HG02642 (cell line): Measurements from ENCODE around the gene DDT.
"Not testable (repeated sequence)": the region's sequence is repeated elsewhere in the genome, so short reads cannot be mapped to it uniquely, and the experiment has no call there.

Source experiments
- ATAC-seq: cut with Tn5 transposase; IDR thresholded peaks from one replicate; pipeline ENCODE4 v1.9.1; 2021; ENCODE audit warnings: mild to moderate bottlenecking; ENCODE audit not compliant: unreplicated experiment, poor library complexity

Gene DDT

GRCh38 chr22:23974345-23974744, at the start of gene DDT:
TSS of gene DDT (minus strand) at chr22:23974441. CDS start at chr22:23974414, 27 bp downstream.
- ATAC-seq = peak; percentile 95

DNA sequence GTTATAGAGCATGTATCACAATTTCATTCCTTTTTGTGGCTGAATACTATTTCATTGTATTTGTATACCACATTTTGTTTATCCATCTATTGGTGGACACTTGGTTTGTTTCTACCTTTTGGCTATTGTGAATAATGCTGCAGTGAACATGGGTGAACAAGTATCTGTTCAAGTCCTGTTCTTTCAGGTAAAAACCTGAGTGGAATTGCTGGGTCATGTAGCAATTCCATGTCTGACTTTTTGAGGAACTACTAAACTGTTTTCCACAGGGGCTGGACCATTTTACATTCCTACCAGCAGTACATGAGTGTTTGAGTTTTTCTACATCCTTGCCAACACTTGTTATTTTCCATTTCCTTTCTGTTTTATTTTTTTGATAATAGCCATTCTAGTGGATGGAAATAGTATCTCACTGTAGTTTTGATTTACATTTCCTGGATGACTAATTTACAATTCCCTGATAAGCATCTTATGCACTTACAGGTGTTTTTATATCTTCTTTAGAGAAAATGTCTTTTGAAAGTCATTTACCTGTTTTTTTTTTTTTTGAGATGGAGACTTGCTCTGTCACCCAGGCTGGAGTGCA, 49.1 kb upstream of the DDT start:
- ATAC-seq = no peak

GRCh38 chr22:24021304-24021703, 47.1 kb upstream of the DDT start:
- ATAC-seq = no peak

DNA sequence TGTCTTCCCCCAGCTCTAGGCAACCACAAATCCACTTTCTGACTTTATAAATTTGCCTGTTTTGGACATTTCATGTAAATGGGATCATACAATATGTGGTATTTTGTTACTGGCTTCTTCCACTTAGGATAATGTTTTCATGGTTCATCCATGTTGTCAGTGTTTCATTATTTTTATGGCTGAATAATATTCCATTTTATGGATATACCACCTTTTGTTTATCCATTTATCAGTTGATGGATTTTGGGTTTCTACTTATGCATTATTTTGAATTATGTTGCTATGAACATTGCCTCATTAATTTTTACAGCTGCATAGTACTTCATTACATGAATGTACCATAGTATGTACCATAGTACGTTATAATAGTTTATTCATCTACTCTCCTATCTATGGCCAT, 41.9 kb upstream of the DDT start:
- no peak for ATAC-seq

DNA sequence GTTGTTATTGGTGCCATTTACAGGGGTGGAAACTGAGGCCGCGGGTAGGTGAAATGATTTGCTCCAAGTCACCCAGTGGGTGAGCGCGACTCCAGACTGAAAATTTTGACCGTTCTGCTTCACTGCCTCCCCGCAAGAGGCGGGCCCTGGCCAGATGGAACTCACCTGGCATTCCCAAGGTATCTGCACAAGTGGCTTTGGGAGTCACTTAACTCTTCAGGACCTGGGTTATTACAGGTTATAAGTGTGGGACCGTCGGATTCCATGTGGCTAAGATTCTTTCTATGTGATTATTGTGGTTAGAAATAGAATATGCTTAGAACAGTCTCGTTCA, 37.5 kb upstream of the DDT start:
- ATAC-seq = no peak

DNA sequence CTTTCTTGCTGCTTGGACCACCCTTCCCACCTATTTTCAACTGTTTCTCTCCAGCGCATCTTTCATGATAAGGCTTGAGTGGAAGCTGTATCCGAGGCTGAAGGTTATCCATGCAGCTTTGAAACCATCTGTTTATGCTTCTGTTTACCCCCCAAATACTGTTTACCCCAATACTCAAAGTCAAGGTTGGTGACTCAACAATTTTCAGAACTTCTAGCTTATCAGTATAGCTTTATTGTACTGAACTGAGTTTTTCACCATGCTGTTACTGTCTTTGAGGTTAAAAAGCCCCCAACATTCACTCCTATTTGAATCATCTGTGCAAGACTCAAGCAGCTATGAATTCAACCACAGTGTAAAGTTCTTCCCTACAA, 35.8 kb upstream of the DDT start:
- no peak for ATAC-seq

DNA sequence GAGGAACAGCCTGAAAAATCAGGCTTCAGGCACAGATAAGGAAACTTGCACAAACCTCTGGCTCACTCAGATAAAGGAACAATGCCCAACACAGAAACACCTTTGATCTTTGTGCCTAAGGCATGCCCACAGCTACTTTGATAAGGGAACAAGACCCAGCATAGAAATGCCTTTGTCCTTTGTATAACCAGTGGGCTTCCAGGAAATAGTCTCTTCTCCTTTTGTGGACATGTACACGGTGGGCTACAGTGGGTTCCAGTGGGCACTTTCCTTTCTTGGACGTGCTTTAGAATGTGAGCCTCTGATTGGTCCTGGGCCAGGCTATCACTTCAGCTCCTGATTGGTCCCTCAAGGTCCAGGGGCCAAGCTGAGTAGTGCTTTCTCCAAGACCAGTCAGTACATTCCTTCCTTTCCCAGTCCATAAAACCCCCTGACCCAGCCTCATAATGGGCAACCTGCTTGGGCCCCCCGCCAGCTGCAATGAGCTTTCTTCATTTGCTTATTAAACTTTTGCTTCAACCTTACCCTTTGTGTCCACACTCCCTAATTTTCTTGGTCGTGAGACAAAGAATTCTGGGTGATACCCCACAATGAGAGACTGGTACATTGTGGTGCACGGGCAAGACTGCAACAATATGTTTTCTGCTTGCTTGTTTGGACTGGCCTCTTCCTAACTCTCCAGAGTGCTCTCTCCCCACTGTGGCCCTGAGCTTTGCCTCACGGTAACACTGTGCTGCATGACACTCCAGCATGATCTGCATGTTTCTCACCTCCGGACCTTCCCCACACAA, 35.2 kb upstream of the DDT start:
- no peak for ATAC-seq

GRCh38 chr22:24008381-24009226, 34.4 kb upstream of the DDT start:
- no peak for ATAC-seq

- no peak for ATAC-seq
Measured at GRCh38 chr22:24008022-24008283, 33.7 kb upstream of the DDT start.

GRCh38 chr22:24007253-24008021, 33.2 kb upstream of the DDT start:
- ATAC-seq = no peak

DNA sequence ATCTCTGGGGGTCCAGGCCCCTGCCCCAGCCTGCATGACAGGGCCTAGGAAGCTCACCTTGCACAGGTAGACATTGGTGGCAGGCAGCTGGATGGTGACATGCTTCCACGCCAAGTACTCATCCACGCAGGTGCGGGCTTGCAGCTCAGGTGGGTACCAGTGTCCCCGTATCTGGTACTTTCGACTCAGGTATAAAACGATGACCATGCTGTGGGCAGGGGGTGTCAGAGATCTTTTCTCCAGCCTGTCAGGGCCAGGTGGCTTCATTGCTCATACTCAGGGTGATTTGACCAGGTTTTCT, 32.6 kb upstream of the DDT start:
- ATAC-seq = no peak

- no peak for ATAC-seq
Measured at GRCh38 chr22:24006207-24006913, 32.1 kb upstream of the DDT start.

GRCh38 chr22:24005201-24005600, 31.0 kb upstream of the DDT start, which contains the start of gene GSTT4:
TSS of gene GSTT4 (minus strand) at chr22:24005453. CDS start at chr22:24005356, 97 bp downstream.
- no peak for ATAC-seq

DNA sequence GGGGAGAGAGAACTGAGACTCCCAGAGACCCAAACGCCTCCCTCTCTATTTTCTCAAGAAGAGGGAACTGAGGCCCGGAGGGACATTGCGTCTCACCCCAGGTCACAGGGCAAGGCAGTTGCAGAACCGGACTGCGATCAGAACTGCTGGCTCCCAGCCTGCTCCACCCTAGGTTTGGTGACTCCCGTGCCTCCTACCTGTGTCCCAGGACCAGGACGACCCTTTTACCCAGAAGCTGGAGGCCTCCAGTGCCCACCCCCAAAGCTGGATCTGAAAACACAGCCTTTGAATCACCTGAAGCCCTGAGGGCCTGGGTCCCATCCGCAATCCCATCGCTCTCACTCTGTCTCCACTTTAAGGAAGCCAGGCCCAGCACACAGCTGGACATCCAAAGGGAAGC, 29.6 kb upstream of the DDT start:
- ATAC-seq = no peak

DNA sequence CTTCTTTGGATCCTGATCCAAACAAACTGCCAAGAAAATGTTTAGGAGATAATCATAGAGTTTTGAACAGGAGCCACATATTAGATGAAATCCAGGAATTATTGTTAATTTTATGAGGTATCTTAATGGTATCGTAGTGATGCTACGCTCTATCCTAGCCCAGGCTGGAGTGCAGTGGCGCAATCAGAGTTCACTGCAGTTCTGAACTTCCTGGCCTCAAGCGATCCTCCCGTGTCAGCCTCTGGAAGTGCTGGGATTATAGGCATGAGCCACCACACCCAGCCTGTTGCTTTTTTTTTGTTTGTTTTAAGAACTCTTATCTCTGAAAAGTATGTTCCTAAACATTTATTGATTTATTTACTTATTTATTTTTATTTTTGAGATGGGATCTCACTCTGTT, 28.6 kb upstream of the DDT start:
- no peak for ATAC-seq

GRCh38 chr22:24002272-24002671, 28.0 kb upstream of the DDT start:
- ATAC-seq = no peak

GRCh38 chr22:24001314-24001713, 27.1 kb upstream of the DDT start:
- no peak for ATAC-seq

- ATAC-seq = not testable (repeated sequence)
Measured at GRCh38 chr22:23999779-24000178, 25.5 kb upstream of the DDT start.

- no peak for ATAC-seq
Measured at GRCh38 chr22:23997092-23997491, 22.9 kb upstream of the DDT start.

GRCh38 chr22:23993581-23994177, 19.4 kb upstream of the DDT start:
- not testable (repeated sequence) for ATAC-seq
